HepG2 (cell line): Measurements from ENCODE around the gene ATP7B. TPM values are rescaled to one million over a fixed set of nuclear protein-coding genes. Genes with fewer than 3 reads are reported as not detected.

Experiments
- CAMTA2 ChIP-seq: sonication (generic); formaldehyde crosslinking; IDR thresholded peaks from 2 replicates; pipeline ENCODE4 v1.4.0; 2020; ENCODE audit warnings: mild to moderate bottlenecking, missing genetic modification reagents, borderline replicate concordance
- CBFB ChIP-seq: sonication (generic); formaldehyde crosslinking; IDR thresholded peaks from 2 replicates; pipeline ENCODE4 v1.4.0; 2020; ENCODE audit warnings: missing genetic modification reagents
- ELF1 ChIP-seq: sonication (generic); formaldehyde crosslinking; IDR thresholded peaks from 2 replicates; pipeline ENCODE4 v1.4.0; 2020; ENCODE audit warnings: missing genetic modification reagents
- FOXA3 ChIP-seq: IDR thresholded peaks from 2 replicates; pipeline ENCODE4 v1.6.1; 2016; ENCODE audit warnings: missing genetic modification reagents, missing compliant biosample characterization
- NCOA5 ChIP-seq: sonication (generic); formaldehyde crosslinking; IDR thresholded peaks from 2 replicates; pipeline ENCODE4 v1.4.0; 2020; ENCODE audit warnings: missing genetic modification reagents
- REXO4 ChIP-seq: sonication (generic); formaldehyde crosslinking; IDR thresholded peaks from 2 replicates; pipeline ENCODE4 v1.8.0; 2022; ENCODE audit warnings: missing genetic modification reagents, mild to moderate bottlenecking, borderline replicate concordance
- SP1 ChIP-seq, 2 experiments: fragments of 450-650 bp in 1 of 2; sonication (generic) in 1 of 2; formaldehyde crosslinking in 1 of 2; IDR thresholded peaks; 2 replicates each; pipeline versions ENCODE4 v1.4.0 to v1.6.1; 2016 to 2020; ENCODE audit warnings: missing genetic modification reagents in 1 of 2
- ZBTB38 ChIP-seq: sonication (generic); formaldehyde crosslinking; IDR thresholded peaks from 2 replicates; pipeline ENCODE4 v1.5.1; 2020; ENCODE audit warnings: mild to moderate bottlenecking, missing genetic modification reagents
- ZFP36 ChIP-seq: fragments of 150-350 bp; IDR thresholded peaks from 2 replicates; pipeline ENCODE4 v1.6.1; 2018; ENCODE audit warnings: borderline replicate concordance, low read length, low read depth; ENCODE audit not compliant: partially characterized antibody
- ZMAT3 ChIP-seq: sonication (generic); formaldehyde crosslinking; conservative IDR thresholded peaks from 2 replicates; pipeline ENCODE4 v1.7.0; 2021; ENCODE audit warnings: missing genetic modification reagents
- ZNF263 ChIP-seq: sonication (generic); formaldehyde crosslinking; IDR thresholded peaks from 2 replicates; pipeline ENCODE4 v1.4.0; 2020; ENCODE audit warnings: missing genetic modification reagents
- ZNF337 ChIP-seq: sonication (generic); formaldehyde crosslinking; IDR thresholded peaks from 2 replicates; pipeline ENCODE4 v1.5.1; 2020; ENCODE audit warnings: missing genetic modification reagents, low read depth, mild to moderate bottlenecking, borderline replicate concordance
- ZNF781 ChIP-seq: sonication (generic); formaldehyde crosslinking; IDR thresholded peaks from 2 replicates; pipeline ENCODE4 v1.5.1; 2020; ENCODE audit warnings: borderline replicate concordance, mild to moderate bottlenecking, missing genetic modification reagents; ENCODE audit errors: not compliant biosample characterization
- polyA plus RNA-seq, 8 experiments: library from polyadenylated mRNA; depleted of rRNA in 3 of 8; stranded (reverse) in 7 of 8; unstranded in 1 of 8; fragments of >200 nt; fragmentation: Illumina TruSeq in 4 of 8; extraction: Trizol in 4 of 8; gene quantifications; 2 replicates each; pipeline versions ENCODE4 v1.2.1 to v1.2.3, GENCODE V29; 2011 to 2016; ENCODE audit warnings: low read depth in 4 of 8, missing spikeins in 1 of 8, mixed read lengths in 1 of 8; ENCODE audit not compliant: insufficient read depth in 1 of 8
- total RNA-seq, 5 experiments: library from RNA; depleted of rRNA; stranded (reverse); fragments of >200 nt; fragmentation: Illumina TruSeq; extraction: Trizol; gene quantifications; 2 replicates each; pipeline ENCODE4 v1.2.3, GENCODE V29; 2016; ENCODE audit warnings: low read depth in 1 of 5
- TF ChIP-seq, protein P1 (sequence below): sonication (generic); formaldehyde crosslinking; IDR thresholded peaks from 2 replicates; pipeline ENCODE4 v1.4.0; 2020; ENCODE audit warnings: mild to moderate bottlenecking, missing genetic modification reagents, borderline replicate concordance
- TF ChIP-seq, protein P2 (sequence below): IDR thresholded peaks from 2 replicates; pipeline ENCODE4 v1.6.1; 2016; ENCODE audit warnings: low read depth, control low read depth
- TF ChIP-seq, protein P3 (sequence below): IDR thresholded peaks from 2 replicates; pipeline ENCODE4 v1.6.1; 2016

The ATP7B gene
- total and polyA plus RNA-seq, 2 of the 13 experiments (the other 11 are each of a cell fraction or from before 2014, with no cell fraction given) = 31.8 to 57.4 TPM

DNA sequence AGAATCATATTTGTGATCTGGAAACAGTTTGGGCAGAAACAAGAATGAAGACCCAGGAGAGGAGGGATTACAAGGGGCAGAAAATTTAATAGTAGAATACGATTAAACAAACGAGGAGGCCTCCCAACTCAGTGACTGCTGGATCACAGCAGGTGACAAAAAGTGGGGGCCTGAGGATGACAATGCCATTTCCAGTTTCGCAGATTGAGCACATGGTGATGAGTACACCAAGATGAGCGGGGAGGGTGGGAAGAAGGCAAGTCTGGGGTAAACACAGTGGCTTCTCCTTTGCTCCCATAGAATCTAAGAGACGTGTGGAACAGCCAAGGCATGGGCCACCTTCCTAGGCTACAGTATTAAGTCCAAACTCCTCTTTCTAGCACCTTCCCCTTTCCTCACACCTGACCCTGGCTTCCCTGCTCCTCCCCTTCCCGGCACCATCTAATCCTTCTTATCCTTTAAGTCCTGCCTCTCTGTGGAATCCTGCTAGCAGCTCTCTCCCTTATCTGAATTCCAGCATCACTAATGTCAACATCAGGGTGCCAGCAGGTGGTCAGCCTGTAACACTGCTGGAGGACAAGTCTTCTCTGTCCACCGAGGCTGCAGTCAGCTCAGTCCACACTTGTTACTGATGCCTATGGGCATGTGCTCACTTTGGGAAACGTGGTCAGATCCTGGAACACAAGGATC is 13.5 kb downstream of the ATP7B start (continued):
- TF ChIP-seq, protein P1, sequence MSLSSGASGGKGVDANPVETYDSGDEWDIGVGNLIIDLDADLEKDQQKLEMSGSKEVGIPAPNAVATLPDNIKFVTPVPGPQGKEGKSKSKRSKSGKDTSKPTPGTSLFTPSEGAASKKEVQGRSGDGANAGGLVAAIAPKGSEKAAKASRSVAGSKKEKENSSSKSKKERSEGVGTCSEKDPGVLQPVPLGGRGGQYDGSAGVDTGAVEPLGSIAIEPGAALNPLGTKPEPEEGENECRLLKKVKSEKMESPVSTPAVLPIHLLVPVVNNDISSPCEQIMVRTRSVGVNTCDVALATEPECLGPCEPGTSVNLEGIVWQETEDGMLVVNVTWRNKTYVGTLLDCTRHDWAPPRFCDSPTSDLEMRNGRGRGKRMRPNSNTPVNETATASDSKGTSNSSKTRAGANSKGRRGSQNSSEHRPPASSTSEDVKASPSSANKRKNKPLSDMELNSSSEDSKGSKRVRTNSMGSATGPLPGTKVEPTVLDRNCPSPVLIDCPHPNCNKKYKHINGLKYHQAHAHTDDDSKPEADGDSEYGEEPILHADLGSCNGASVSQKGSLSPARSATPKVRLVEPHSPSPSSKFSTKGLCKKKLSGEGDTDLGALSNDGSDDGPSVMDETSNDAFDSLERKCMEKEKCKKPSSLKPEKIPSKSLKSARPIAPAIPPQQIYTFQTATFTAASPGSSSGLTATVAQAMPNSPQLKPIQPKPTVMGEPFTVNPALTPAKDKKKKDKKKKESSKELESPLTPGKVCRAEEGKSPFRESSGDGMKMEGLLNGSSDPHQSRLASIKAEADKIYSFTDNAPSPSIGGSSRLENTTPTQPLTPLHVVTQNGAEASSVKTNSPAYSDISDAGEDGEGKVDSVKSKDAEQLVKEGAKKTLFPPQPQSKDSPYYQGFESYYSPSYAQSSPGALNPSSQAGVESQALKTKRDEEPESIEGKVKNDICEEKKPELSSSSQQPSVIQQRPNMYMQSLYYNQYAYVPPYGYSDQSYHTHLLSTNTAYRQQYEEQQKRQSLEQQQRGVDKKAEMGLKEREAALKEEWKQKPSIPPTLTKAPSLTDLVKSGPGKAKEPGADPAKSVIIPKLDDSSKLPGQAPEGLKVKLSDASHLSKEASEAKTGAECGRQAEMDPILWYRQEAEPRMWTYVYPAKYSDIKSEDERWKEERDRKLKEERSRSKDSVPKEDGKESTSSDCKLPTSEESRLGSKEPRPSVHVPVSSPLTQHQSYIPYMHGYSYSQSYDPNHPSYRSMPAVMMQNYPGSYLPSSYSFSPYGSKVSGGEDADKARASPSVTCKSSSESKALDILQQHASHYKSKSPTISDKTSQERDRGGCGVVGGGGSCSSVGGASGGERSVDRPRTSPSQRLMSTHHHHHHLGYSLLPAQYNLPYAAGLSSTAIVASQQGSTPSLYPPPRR (CRISPR knock-in tag) = peak; percentile 64; the same call in 1 of the 2 replicates
- TF ChIP-seq ZNF263 (CRISPR knock-in tag) = 0 out of 2 replicates have a peak, but pooled peaks have one; percentile 27
- peak; percentile 97 for TF ChIP-seq FOXA3 (CRISPR knock-in tag)
- TF ChIP-seq ZFP36 = no peak
- TF ChIP-seq ZNF337 (CRISPR knock-in tag) = 0 out of 2 replicates have a peak, but pooled peaks have one; percentile 51
- TF ChIP-seq ZMAT3 (CRISPR knock-in tag) = peak; percentile 47; the same call in 1 of the 2 replicates
- TF ChIP-seq CBFB (CRISPR knock-in tag) = no peak
- 0 out of 2 replicates have a peak, but pooled peaks have one; percentile 35 for TF ChIP-seq ZBTB38 (CRISPR knock-in tag)
- no peak for TF ChIP-seq ZNF781 (CRISPR knock-in tag)
- TF ChIP-seq REXO4 (CRISPR knock-in tag) = no peak
- TF ChIP-seq, protein P2, sequence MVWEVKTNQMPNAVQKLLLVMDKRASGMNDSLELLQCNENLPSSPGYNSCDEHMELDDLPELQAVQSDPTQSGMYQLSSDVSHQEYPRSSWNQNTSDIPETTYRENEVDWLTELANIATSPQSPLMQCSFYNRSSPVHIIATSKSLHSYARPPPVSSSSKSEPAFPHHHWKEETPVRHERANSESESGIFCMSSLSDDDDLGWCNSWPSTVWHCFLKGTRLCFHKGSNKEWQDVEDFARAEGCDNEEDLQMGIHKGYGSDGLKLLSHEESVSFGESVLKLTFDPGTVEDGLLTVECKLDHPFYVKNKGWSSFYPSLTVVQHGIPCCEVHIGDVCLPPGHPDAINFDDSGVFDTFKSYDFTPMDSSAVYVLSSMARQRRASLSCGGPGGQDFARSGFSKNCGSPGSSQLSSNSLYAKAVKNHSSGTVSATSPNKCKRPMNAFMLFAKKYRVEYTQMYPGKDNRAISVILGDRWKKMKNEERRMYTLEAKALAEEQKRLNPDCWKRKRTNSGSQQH = peak; percentile 72; the same call in 1 of the 2 replicates
- no peak for TF ChIP-seq NCOA5
- TF ChIP-seq, protein P3, sequence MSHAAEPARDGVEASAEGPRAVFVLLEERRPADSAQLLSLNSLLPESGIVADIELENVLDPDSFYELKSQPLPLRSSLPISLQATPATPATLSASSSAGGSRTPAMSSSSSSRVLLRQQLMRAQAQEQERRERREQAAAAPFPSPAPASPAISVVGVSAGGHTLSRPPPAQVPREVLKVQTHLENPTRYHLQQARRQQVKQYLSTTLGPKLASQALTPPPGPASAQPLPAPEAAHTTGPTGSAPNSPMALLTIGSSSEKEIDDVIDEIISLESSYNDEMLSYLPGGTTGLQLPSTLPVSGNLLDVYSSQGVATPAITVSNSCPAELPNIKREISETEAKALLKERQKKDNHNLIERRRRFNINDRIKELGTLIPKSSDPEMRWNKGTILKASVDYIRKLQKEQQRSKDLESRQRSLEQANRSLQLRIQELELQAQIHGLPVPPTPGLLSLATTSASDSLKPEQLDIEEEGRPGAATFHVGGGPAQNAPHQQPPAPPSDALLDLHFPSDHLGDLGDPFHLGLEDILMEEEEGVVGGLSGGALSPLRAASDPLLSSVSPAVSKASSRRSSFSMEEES (CRISPR knock-in tag) = peak; percentile 70
- no peak for TF ChIP-seq SP1 (IDR thresholded peaks at IDR 0.05)
- TF ChIP-seq SP1 (CRISPR knock-in tag; IDR thresholded peaks at IDR 0.05) = no peak
- no peak for TF ChIP-seq CAMTA2 (CRISPR knock-in tag)
- 0 out of 2 replicates have a peak, but pooled peaks have one; percentile 26 for TF ChIP-seq ELF1 (CRISPR knock-in tag)
